ENCODE data around the gene KIAA1217.

Gene KIAA1217

DNA sequence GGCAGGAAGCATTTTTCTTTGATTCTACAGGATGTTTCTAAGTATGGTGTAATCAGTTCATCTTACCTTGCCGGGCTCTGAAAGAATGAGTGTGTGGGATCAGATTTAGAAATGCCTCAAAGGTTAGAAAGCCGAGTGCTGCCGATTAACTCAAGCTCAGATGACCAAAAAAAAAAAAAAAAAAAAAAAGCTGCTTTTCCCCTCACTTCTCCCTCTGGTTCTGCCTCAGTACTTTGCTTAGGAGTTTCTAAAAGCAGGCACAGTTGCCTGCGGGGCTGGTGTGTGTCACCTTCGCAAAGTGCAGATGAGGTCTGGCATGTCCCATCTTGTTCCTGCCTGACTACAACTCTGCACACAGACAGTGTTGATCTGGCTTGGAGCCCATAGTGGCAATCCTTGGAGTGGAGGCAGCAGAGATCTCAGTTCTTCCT is 47.0 kb downstream of the KIAA1217 start:
- Histone ChIP-seq H3K4me1 (ENCODE audit: control insufficient read depth in 1 of 2, insufficient read depth in 2 of 2, low read length in 2 of 2) (peaks cover 41 to 55% of the 10 kb centered on the region in 2 experiments), H3K4me3 (ENCODE audit: low read depth, low read length) (no peak overlapping the region), H3K79me2 (ENCODE audit: control insufficient read depth, insufficient read depth, low read length, poor library complexity) (peaks cover 42% of the 10 kb centered on the region), H3K23ac (ENCODE audit: low read length) (no peak overlapping the region), H3K4ac (ENCODE audit: low read depth, low read length) (peak overlapping the region; percentile 41), H4K12ac (ENCODE audit: low read depth, low read length) (no peak overlapping the region), H3K4me2 (ENCODE audit: low read length) (peak overlapping the region; percentile 78), H4K91ac (ENCODE audit: low read depth, low read length) (no peak overlapping the region), H3K14ac (ENCODE audit: low read length) (no peak overlapping the region), H3K9ac (ENCODE audit: low read length) (no peak overlapping the region), H3K79me1 (ENCODE audit: low read length) (peaks cover 48% of the 10 kb centered on the region), H3K9me3 (ENCODE audit: insufficient read depth, low read depth, low read length) (no peaks in the 10 kb centered on the region), H3K27ac (ENCODE audit: low read depth, low read length) (peak overlapping the region; percentile 98), H4K8ac (ENCODE audit: low read depth, low read length) (peak overlapping the region; percentile 26), H2AFZ (ENCODE audit: insufficient read depth, low read length, poor library complexity) (no peak overlapping the region), H3K27me3 (ENCODE audit: insufficient read depth, low read length) (no peaks in the 10 kb centered on the region), H3K36me3 (ENCODE audit: control insufficient read depth in 1 of 2, insufficient read depth in 2 of 2, low read length in 2 of 2) (peaks cover 6 to 9% of the 10 kb centered on the region in 2 experiments), H2BK5ac (ENCODE audit: low read depth, low read length, poor library complexity) (peak overlapping the region; percentile 92), H2BK12ac (ENCODE audit: low read length) (no peak overlapping the region), H3K18ac (ENCODE audit: low read length) (no peak overlapping the region), H2AK5ac (ENCODE audit: low read length) (no peak overlapping the region), H2BK120ac (ENCODE audit: insufficient read depth, low read length, poor library complexity) (peak overlapping the region; percentile 70)
- WGBS (ENCODE audit: extremely low coverage, insufficient coverage, insufficient read length) = no CpG with 5 or more reads among the region's 5 CpGs
- peak; percentile 71 to 76 for DNase-seq

DNA sequence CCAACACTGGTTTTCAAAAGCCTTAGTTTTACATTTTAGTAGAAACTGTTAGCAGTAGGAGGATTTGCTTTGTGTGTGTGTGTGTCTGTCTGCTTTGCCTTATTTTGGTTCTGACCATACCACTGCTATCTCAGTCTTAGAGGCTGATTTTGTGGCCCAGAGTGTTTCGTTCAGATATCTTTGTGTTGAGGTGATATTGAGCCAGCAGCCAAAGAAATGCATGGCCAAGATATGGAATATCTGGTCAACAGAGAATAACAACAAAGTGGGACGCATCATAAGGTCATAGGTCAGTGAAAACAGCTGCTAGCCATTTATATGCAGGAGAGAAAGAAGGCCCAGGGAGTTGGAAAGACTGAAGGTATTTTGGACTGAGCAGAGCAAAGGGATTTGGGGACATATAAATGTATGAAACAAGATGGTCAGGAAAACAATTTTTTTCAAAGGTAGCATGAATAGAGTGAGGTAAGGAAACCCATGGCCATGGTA is 47.7 kb downstream of the KIAA1217 start:
- H3K4me1 ChIP-seq (ENCODE audit: control insufficient read depth in 1 of 2, insufficient read depth in 2 of 2, low read length in 2 of 2) = peaks cover 47 to 60% of the 10 kb centered on the region in 2 experiments
- peak overlapping the region; percentile 1 for H3K14ac ChIP-seq (ENCODE audit: low read length)
- H3K4ac ChIP-seq (ENCODE audit: low read depth, low read length) = peak overlapping the region; percentile 95
- H2AFZ ChIP-seq (ENCODE audit: insufficient read depth, low read length, poor library complexity) = no peak overlapping the region
- H3K4me3 ChIP-seq (ENCODE audit: low read depth, low read length) = no peak overlapping the region
- peak overlapping the region; percentile 98 for H3K27ac ChIP-seq (ENCODE audit: low read depth, low read length)
- no peak for DNase-seq
- H3K79me1 ChIP-seq (ENCODE audit: low read length) = peaks cover 51% of the 10 kb centered on the region
- peak overlapping the region; percentile 59 for H4K91ac ChIP-seq (ENCODE audit: low read depth, low read length)
- H4K12ac ChIP-seq (ENCODE audit: low read depth, low read length) = no peak overlapping the region
- no peak overlapping the region for H3K23ac ChIP-seq (ENCODE audit: low read length)
- no peak overlapping the region for H4K8ac ChIP-seq (ENCODE audit: low read depth, low read length)
- WGBS (ENCODE audit: extremely low coverage, insufficient coverage, insufficient read length) = no CpG with 5 or more reads among the region's 2 CpGs
- H3K79me2 ChIP-seq (ENCODE audit: control insufficient read depth, insufficient read depth, low read length, poor library complexity) = peaks cover 42% of the 10 kb centered on the region
- no peak overlapping the region for H2AK5ac ChIP-seq (ENCODE audit: low read length)
- no peak overlapping the region for H3K18ac ChIP-seq (ENCODE audit: low read length)
- H2BK120ac ChIP-seq (ENCODE audit: insufficient read depth, low read length, poor library complexity) = peak overlapping the region; percentile 1
- H3K4me2 ChIP-seq (ENCODE audit: low read length) = peak overlapping the region; percentile 78
- H2BK12ac ChIP-seq (ENCODE audit: low read length) = no peak overlapping the region
- H3K36me3 ChIP-seq (ENCODE audit: control insufficient read depth in 1 of 2, insufficient read depth in 2 of 2, low read length in 2 of 2) = peaks cover 6 to 9% of the 10 kb centered on the region in 2 experiments
- H2BK5ac ChIP-seq (ENCODE audit: low read depth, low read length, poor library complexity) = peak overlapping the region; percentile 18
- H3K27me3 ChIP-seq (ENCODE audit: insufficient read depth, low read length) = no peaks in the 10 kb centered on the region
- no peak overlapping the region for H3K9ac ChIP-seq (ENCODE audit: low read length)
- H3K9me3 ChIP-seq (ENCODE audit: insufficient read depth, low read depth, low read length) = no peaks in the 10 kb centered on the region

DNA sequence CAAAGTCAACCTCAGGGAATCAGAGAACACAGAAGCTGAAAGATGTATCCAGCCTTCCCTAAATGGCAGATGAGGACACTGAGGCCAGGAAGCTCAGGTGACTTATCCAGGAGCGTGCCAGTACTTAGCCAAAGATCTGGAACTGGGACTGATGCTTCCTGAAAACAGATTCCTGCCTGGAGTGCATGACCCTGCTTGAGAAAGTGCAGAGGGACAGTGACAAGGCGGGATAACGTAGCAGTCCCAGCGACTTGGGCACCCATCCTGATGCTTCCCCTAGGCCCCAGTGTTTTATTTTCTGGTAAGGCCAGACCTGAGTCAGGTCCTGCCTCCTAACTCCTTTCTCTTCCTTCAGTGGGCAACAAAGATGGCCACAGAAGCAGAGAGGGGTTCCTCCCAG is 48.6 kb downstream of the KIAA1217 start:
- Histone ChIP-seq H3K23ac (ENCODE audit: low read length) (no peak overlapping the region), H3K27ac (ENCODE audit: low read depth, low read length) (peak overlapping the region; percentile 98), H2BK120ac (ENCODE audit: insufficient read depth, low read length, poor library complexity) (peak overlapping the region; percentile 29), H3K9me3 (ENCODE audit: insufficient read depth, low read depth, low read length) (no peaks in the 10 kb centered on the region), H2AK5ac (ENCODE audit: low read length) (no peak overlapping the region), H3K4me2 (ENCODE audit: low read length) (peak overlapping the region; percentile 5), H3K36me3 (ENCODE audit: control insufficient read depth in 1 of 2, insufficient read depth in 2 of 2, low read length in 2 of 2) (peaks cover 6 to 9% of the 10 kb centered on the region in 2 experiments), H2AFZ (ENCODE audit: insufficient read depth, low read length, poor library complexity) (no peak overlapping the region), H2BK5ac (ENCODE audit: low read depth, low read length, poor library complexity) (peak overlapping the region; percentile 22), H4K91ac (ENCODE audit: low read depth, low read length) (peak overlapping the region; percentile 55), H3K79me2 (ENCODE audit: control insufficient read depth, insufficient read depth, low read length, poor library complexity) (peaks cover 38% of the 10 kb centered on the region), H2BK12ac (ENCODE audit: low read length) (peak overlapping the region; percentile 63), H3K79me1 (ENCODE audit: low read length) (peaks cover 48% of the 10 kb centered on the region), H3K4me3 (ENCODE audit: low read depth, low read length) (no peak overlapping the region), H4K8ac (ENCODE audit: low read depth, low read length) (no peak overlapping the region), H3K4me1 (ENCODE audit: control insufficient read depth in 1 of 2, insufficient read depth in 2 of 2, low read length in 2 of 2) (peaks cover 45 to 56% of the 10 kb centered on the region in 2 experiments), H3K14ac (ENCODE audit: low read length) (no peak overlapping the region), H3K9ac (ENCODE audit: low read length) (no peak overlapping the region), H3K27me3 (ENCODE audit: insufficient read depth, low read length) (no peaks in the 10 kb centered on the region), H4K12ac (ENCODE audit: low read depth, low read length) (no peak overlapping the region), H3K4ac (ENCODE audit: low read depth, low read length) (peak overlapping the region; percentile 95), H3K18ac (ENCODE audit: low read length) (peak overlapping the region; percentile 8)
- no peak for DNase-seq
- no CpG with 5 or more reads among the region's 4 CpGs for WGBS (ENCODE audit: extremely low coverage, insufficient coverage, insufficient read length)

DNA sequence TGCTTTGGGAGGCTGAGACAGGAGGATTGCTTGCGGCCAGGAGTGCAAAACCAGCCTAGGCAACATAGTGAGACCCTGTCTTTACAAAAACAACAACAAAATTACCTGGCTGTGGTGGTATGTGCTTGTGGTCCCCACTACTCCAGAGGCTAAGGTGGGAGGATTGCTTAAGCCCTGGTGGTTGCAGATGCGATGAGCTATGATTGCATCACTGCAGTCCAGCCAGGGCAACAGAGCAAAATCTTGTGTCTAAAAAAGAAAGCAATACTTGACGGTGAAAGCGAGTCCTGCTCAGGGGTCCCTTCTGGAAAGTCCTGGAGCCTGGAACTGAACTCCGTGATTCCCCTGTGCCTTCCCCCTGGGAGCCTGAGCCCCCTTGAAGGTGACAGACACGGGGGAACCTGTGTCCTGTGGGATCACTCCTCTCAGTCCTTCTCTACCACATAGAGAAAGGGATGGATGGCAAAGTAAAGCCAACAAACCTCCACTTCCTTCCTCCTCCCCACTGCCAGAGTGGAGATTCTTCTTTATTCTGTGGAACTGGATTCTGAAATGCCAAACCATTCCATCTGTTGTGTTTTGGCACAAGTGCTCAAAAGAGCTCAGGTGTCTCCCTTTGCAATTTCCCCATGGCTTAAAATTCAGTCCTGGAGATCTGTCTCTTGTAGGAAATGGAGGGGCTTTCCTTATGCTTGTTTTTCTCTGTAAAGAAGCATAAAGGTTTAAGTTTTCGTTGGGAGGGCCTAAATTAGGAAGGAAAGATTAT is 50.6 kb downstream of the KIAA1217 start:
- Histone ChIP-seq H3K9ac (ENCODE audit: low read length) (no peak overlapping the region), H3K79me1 (ENCODE audit: low read length) (peaks cover 42% of the 10 kb centered on the region), H3K4me1 (ENCODE audit: control insufficient read depth in 1 of 2, insufficient read depth in 2 of 2, low read length in 2 of 2) (peaks cover 36 to 53% of the 10 kb centered on the region in 2 experiments), H3K9me3 (ENCODE audit: insufficient read depth, low read depth, low read length) (no peaks in the 10 kb centered on the region), H3K36me3 (ENCODE audit: control insufficient read depth in 1 of 2, insufficient read depth in 2 of 2, low read length in 2 of 2) (peaks cover 6 to 9% of the 10 kb centered on the region in 2 experiments), H3K4ac (ENCODE audit: low read depth, low read length) (peak overlapping the region; percentile 93), H4K8ac (ENCODE audit: low read depth, low read length) (peak overlapping the region; percentile 41), H4K12ac (ENCODE audit: low read depth, low read length) (no peak overlapping the region), H3K27me3 (ENCODE audit: insufficient read depth, low read length) (no peaks in the 10 kb centered on the region), H3K14ac (ENCODE audit: low read length) (peak overlapping the region; percentile 57), H3K4me3 (ENCODE audit: low read depth, low read length) (no peak overlapping the region), H2AK5ac (ENCODE audit: low read length) (peak overlapping the region; percentile 24), H2AFZ (ENCODE audit: insufficient read depth, low read length, poor library complexity) (no peak overlapping the region), H3K27ac (ENCODE audit: low read depth, low read length) (peak overlapping the region; percentile 51), H2BK120ac (ENCODE audit: insufficient read depth, low read length, poor library complexity) (peak overlapping the region; percentile 55), H4K91ac (ENCODE audit: low read depth, low read length) (peak overlapping the region; percentile 67), H2BK12ac (ENCODE audit: low read length) (peak overlapping the region; percentile 68), H2BK5ac (ENCODE audit: low read depth, low read length, poor library complexity) (peak overlapping the region; percentile 47), H3K79me2 (ENCODE audit: control insufficient read depth, insufficient read depth, low read length, poor library complexity) (peaks cover 31% of the 10 kb centered on the region), H3K23ac (ENCODE audit: low read length) (no peak overlapping the region), H3K18ac (ENCODE audit: low read length) (peak overlapping the region; percentile 75), H3K4me2 (ENCODE audit: low read length) (peak overlapping the region; percentile 9)
- DNase-seq = peak in 1 of 2 donors; percentile 46
- no CpG with 5 or more reads among the region's 7 CpGs for WGBS (ENCODE audit: extremely low coverage, insufficient coverage, insufficient read length)
